Fibroblast of skin of scalp (primary cell): ENCODE results near the gene DAAM1.

Source experiments
- DNase-seq: peaks from one replicate; pipeline ENCODE4 v3.0.0-alpha.2; 2013

Gene DAAM1

GRCh38 chr14:59293935-59294661, 105.6 kb downstream of the DAAM1 start:
- DNase-seq = no peak

- DNase-seq = peak; percentile 56
Observed at GRCh38 chr14:59294662-59294992, 106.2 kb downstream of the DAAM1 start.

- no peak for DNase-seq
Observed at GRCh38 chr14:59295951-59296350, 107.5 kb downstream of the DAAM1 start.

GRCh38 chr14:59296508-59296907, 108.0 kb downstream of the DAAM1 start:
- no peak for DNase-seq

- no peak for DNase-seq
Observed at GRCh38 chr14:59297071-59297776, 108.8 kb downstream of the DAAM1 start.

GRCh38 chr14:59299731-59300130, 111.3 kb downstream of the DAAM1 start:
- DNase-seq = no peak

- no peak for DNase-seq
Observed at GRCh38 chr14:59301354-59301753, 112.9 kb downstream of the DAAM1 start.

GRCh38 chr14:59302313-59302712, 113.8 kb downstream of the DAAM1 start:
- no peak for DNase-seq

- DNase-seq = peak; percentile 92
Observed at GRCh38 chr14:59303216-59303615, 114.7 kb downstream of the DAAM1 start.

- peak; percentile 91 for DNase-seq
Observed at GRCh38 chr14:59305231-59305630, 116.8 kb downstream of the DAAM1 start.

GRCh38 chr14:59305836-59306555, 117.5 kb downstream of the DAAM1 start:
- DNase-seq = peak; percentile 85

- peak; percentile 50 for DNase-seq
Observed at GRCh38 chr14:59306775-59307174, 118.3 kb downstream of the DAAM1 start.

GRCh38 chr14:59308086-59308485, 119.6 kb downstream of the DAAM1 start:
- no peak for DNase-seq

GRCh38 chr14:59308673-59309072, 120.2 kb downstream of the DAAM1 start:
- DNase-seq = peak; percentile 75

- no peak for DNase-seq
Observed at GRCh38 chr14:59309291-59309900, 120.9 kb downstream of the DAAM1 start.

GRCh38 chr14:59310633-59311032, 122.2 kb downstream of the DAAM1 start:
- no peak for DNase-seq

- DNase-seq = no peak
Observed at GRCh38 chr14:59311723-59312122, 123.3 kb downstream of the DAAM1 start.

GRCh38 chr14:59313144-59313651, 124.7 kb downstream of the DAAM1 start:
- DNase-seq = no peak

- no peak for DNase-seq
Observed at GRCh38 chr14:59313658-59314608, 125.5 kb downstream of the DAAM1 start.

GRCh38 chr14:59314953-59315599, 126.6 kb downstream of the DAAM1 start:
- DNase-seq = no peak

- no peak for DNase-seq
Observed at GRCh38 chr14:59316151-59316830, 127.8 kb downstream of the DAAM1 start.
